ENCODE measurements around the gene PDE4D. TPM values are rescaled to one million over a fixed set of nuclear protein-coding genes. Genes with fewer than 3 reads are reported as not detected.

Gene PDE4D
- total RNA-seq, 4 donors from 2014 or later = 15.9 to 66.3 (median 48.7) TPM

DNA sequence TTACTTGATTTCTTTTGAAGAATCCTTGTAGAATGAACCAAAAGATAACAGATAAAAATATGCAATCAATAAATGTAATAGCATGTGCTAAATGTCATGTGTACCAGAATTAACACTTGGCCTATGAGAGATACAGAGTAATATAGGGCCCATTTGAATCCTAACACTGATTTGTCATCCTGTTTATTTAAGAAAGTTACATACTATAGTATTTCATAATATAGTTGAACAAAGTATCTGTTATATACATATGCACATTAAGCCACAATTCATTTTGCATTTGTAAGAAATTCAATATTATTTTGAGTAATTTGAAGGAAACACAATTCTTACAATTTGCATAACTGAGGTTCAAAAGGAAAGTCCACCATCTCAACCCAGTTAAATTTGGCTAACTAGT is 389.5 kb downstream of the PDE4D start:
- TF ChIP-seq POLR2A (IDR thresholded peaks at IDR 0.05) (no peak), EP300 (IDR thresholded peaks at IDR 0.05) (no peak)
- TF ChIP-seq, protein P1, sequence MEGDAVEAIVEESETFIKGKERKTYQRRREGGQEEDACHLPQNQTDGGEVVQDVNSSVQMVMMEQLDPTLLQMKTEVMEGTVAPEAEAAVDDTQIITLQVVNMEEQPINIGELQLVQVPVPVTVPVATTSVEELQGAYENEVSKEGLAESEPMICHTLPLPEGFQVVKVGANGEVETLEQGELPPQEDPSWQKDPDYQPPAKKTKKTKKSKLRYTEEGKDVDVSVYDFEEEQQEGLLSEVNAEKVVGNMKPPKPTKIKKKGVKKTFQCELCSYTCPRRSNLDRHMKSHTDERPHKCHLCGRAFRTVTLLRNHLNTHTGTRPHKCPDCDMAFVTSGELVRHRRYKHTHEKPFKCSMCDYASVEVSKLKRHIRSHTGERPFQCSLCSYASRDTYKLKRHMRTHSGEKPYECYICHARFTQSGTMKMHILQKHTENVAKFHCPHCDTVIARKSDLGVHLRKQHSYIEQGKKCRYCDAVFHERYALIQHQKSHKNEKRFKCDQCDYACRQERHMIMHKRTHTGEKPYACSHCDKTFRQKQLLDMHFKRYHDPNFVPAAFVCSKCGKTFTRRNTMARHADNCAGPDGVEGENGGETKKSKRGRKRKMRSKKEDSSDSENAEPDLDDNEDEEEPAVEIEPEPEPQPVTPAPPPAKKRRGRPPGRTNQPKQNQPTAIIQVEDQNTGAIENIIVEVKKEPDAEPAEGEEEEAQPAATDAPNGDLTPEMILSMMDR (IDR thresholded peaks at IDR 0.05) = no peak

DNA sequence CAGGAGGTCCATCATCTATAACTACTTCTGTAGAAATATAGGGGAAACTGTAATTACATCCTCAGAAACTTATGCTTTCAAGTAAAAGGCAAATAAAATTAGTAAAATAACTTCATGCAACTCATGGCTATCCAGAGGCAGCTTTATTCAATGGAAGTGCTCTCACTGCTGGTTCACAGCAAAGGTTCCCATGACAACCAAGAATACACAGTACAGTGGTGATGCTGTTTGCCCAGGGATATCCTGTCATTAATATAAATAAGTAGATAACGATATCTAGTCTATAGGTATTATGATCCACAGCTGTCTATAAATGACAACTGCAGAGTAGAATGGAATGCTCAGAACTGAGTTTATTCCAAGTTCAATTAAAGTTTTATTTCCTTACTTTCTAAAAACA is 390.3 kb downstream of the PDE4D start:
- Histone ChIP-seq H3K27me3 (no peaks in the 10 kb centered on the region), H3K4me3 (no peak overlapping the region), H3K9me3 (no peaks in the 10 kb centered on the region), H3K4me1 (no peaks in the 10 kb centered on the region), H3K36me3 (no peaks in the 10 kb centered on the region), H3K27ac (no peak overlapping the region)
- whole genome bisulfite sequencing, 2 donors = 55 to 57% methylated on average over 1 of the region's 1 CpG
- DNase-seq (ENCODE audit: low spot score in 2 of 2) = no peak
- TF ChIP-seq EP300 (IDR thresholded peaks at IDR 0.05) (no peak), POLR2A (IDR thresholded peaks at IDR 0.05) (no peak)
- TF ChIP-seq, protein P1 (IDR thresholded peaks at IDR 0.05) = no peak

More for the DNA sequence above, 389.5 kb downstream of the PDE4D start:
- no peaks in the 10 kb centered on the region for H3K4me1 ChIP-seq
- DNase-seq (ENCODE audit: low spot score in 2 of 2) = no peak
- H3K4me3 ChIP-seq = no peak overlapping the region
- no peak overlapping the region for H3K27ac ChIP-seq
- no peaks in the 10 kb centered on the region for H3K27me3 ChIP-seq
- H3K36me3 ChIP-seq = no peaks in the 10 kb centered on the region
- no peaks in the 10 kb centered on the region for H3K9me3 ChIP-seq

DNA sequence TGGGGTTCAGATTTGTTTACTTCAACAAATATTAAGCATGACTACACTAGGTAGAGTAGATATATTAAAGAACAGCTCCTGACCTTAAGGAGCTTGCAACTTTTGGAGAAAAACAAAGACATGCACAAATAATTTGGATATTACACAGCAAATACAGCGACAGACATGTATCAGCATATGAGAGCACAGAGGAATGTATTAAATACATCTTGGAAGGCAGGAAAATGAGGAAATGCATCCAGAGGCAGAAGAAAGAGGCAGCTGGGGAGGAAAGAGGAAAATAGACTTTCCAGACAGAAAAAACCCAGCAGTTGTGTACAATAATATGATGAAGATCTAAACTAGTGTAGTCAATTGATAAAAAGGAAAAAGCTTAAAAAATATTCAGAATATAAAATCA is 392.2 kb downstream of the PDE4D start:
- Histone ChIP-seq H3K27ac (no peak overlapping the region), H3K36me3 (no peaks in the 10 kb centered on the region), H3K4me3 (no peak overlapping the region), H3K9me3 (no peaks in the 10 kb centered on the region), H3K4me1 (no peaks in the 10 kb centered on the region), H3K27me3 (no peaks in the 10 kb centered on the region)
- TF ChIP-seq EP300 (IDR thresholded peaks at IDR 0.05) = no peak
- TF ChIP-seq POLR2A (IDR thresholded peaks at IDR 0.05) = no peak
- TF ChIP-seq, protein P1 (IDR thresholded peaks at IDR 0.05) = no peak
- DNase-seq (ENCODE audit: low spot score in 2 of 2) = no peak
- WGBS, 2 donors = 47 to 52% methylated on average over 1 of the region's 1 CpG

DNA sequence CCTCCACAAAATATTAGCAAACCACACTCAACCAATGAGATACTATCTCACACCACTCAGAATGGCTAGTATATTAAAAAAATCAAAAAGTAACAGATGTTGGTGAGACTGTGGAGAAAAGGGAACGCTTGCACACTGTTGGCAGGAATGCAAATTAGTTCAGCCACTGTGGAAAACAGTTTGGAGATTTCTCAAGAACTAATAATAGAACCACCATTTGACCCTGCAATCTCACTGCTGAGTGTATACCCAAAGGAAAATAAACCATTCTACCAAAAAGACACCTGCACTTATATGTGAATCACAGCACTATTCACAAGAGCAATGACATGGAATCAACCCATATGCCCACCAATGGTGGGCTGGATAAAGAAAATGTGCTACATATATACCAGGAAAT is 393.5 kb downstream of the PDE4D start:
- 36 to 62% methylated on average over 1 of the region's 1 CpG for WGBS, 2 donors
- DNase-seq (ENCODE audit: low spot score in 2 of 2) = no peak
- Histone ChIP-seq H3K27me3 (no peaks in the 10 kb centered on the region), H3K36me3 (no peaks in the 10 kb centered on the region), H3K4me3 (no peak overlapping the region), H3K27ac (no peak overlapping the region), H3K4me1 (no peaks in the 10 kb centered on the region), H3K9me3 (no peaks in the 10 kb centered on the region)
- TF ChIP-seq EP300 (IDR thresholded peaks at IDR 0.05) (no peak), POLR2A (IDR thresholded peaks at IDR 0.05) (no peak)
- TF ChIP-seq, protein P1 (IDR thresholded peaks at IDR 0.05) = no peak

DNA sequence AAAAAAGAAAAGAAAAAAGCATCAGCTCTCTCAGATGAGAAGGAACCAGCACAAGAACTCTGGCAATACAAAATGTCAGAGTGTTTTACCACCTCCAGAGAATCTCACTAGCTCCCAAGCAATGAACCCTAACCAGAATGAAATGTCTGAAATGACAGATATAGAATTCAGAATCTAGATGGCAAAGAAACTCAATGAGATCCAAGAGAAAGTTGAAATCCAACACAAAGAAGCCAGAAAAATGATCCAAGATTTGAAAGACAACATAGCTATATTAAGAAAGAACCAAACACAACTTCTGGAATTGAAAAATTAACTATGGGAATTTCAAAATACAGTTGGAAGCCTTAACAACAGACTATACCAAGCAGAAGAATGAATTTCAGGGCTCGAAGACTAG is 396.3 kb downstream of the PDE4D start:
- H3K27me3 ChIP-seq = no peaks in the 10 kb centered on the region
- WGBS, 2 donors = 83 to 94% methylated on average over 1 of the region's 1 CpG
- DNase-seq (ENCODE audit: low spot score in 2 of 2) = no peak
- TF ChIP-seq, protein P1 (IDR thresholded peaks at IDR 0.05) = no peak
- TF ChIP-seq POLR2A (IDR thresholded peaks at IDR 0.05) (no peak), EP300 (IDR thresholded peaks at IDR 0.05) (no peak)
- H3K4me1 ChIP-seq = no peaks in the 10 kb centered on the region
- no peak overlapping the region for H3K4me3 ChIP-seq
- H3K27ac ChIP-seq = no peak overlapping the region
- no peaks in the 10 kb centered on the region for H3K9me3 ChIP-seq
- H3K36me3 ChIP-seq = no peaks in the 10 kb centered on the region

Data from tibial nerve (tissue), 4 donors.